Endothelial cell of coronary artery (primary cell): ENCODE results near the gene NEK9. TPM values are rescaled to one million over a fixed set of nuclear protein-coding genes. Genes with fewer than 3 reads are reported as not detected.

Experiments used
- total RNA-seq: library from RNA; depleted of rRNA; stranded (reverse); fragments of >200 nt; gene quantifications from 2 replicates; pipeline ENCODE4 v1.2.3, GENCODE V29; 2014

The NEK9 gene
- 31.2 and 70.6 TPM in 2 replicates for total RNA-seq

GRCh38 chr14:75126679-75127473 is at the start of gene NEK9:
Gene NEK9, minus strand, starts transcription at chr14:75127048. Its CDS starts 127 bp downstream, at chr14:75126921.

GRCh38 chr14:75176142-75176820 is 49.4 kb upstream of the NEK9 start, which contains the start of gene TMED10:
Gene TMED10, minus strand, starts transcription at chr14:75176612. Its CDS starts 33 bp downstream, at chr14:75176579.

GRCh38 chr14:75069121-75069810 is 57.6 kb downstream of the NEK9 start, which contains the start of gene ZC2HC1C:
Gene ZC2HC1C, plus strand, starts transcription at chr14:75069641. Its CDS starts 933 bp downstream, at chr14:75070574.

GRCh38 chr14:75063491-75064204 is 63.2 kb downstream of the NEK9 start, which contains the start of gene ACYP1:
Gene ACYP1, minus strand, starts transcription at chr14:75064024. Its CDS starts 471 bp downstream, at chr14:75063553.

GRCh38 chr14:75050852-75051555 is 75.8 kb downstream of the NEK9 start, which contains the start of gene MLH3:
Gene MLH3, minus strand, starts transcription at chr14:75051467. Its CDS starts 1,812 bp downstream, at chr14:75049655.

Other genes starting within 250 kb of the NEK9 start
- 50.0 and 63.7 TPM in 2 replicates for gene DLST, start 245.1 kb downstream of the NEK9 start, total RNA-seq
- gene RPS6KL1, start 203.8 kb downstream of the NEK9 start, total RNA-seq = 6.1 and 11.8 TPM in 2 replicates
- gene PGF, start 171.5 kb downstream of the NEK9 start, total RNA-seq = 285 and 395 TPM in 2 replicates
- 160 and 165 TPM in 2 replicates for gene EIF2B2, start 124.1 kb downstream of the NEK9 start, total RNA-seq
- 12.8 and 21.7 TPM in 2 replicates for gene MLH3, start 75.6 kb downstream of the NEK9 start, total RNA-seq
- 8.4 and 10.8 TPM in 2 replicates for gene ACYP1, start 63.0 kb downstream of the NEK9 start, total RNA-seq
- 0.90 and 0.94 TPM in 2 replicates for gene ZC2HC1C, start 57.4 kb downstream of the NEK9 start, total RNA-seq
- 146 and 155 TPM in 2 replicates for gene TMED10, start 49.6 kb upstream of the NEK9 start, total RNA-seq
- 2.2 and 3.8 TPM in 2 replicates for gene FOS, start 151.8 kb upstream of the NEK9 start, total RNA-seq